AG08395 (cell line): ENCODE results near the gene SLAIN1.

ENCODE experiments used
- DNase-seq: peaks from one replicate; pipeline ENCODE4 v3.0.0; 2012; ENCODE audit warnings: mixed read lengths, low spot score

SLAIN1 gene

GRCh38 chr13:77714119-77714755 is 16.8 kb downstream of the SLAIN1 start:
- no peak for DNase-seq

GRCh38 chr13:77715233-77715891 is 17.9 kb downstream of the SLAIN1 start:
- DNase-seq, result no peak

- DNase-seq, result no peak
Observed at GRCh38 chr13:77716692-77717091, 19.2 kb downstream of the SLAIN1 start.

- no peak for DNase-seq
Observed at GRCh38 chr13:77717508-77717907, 20.0 kb downstream of the SLAIN1 start.

- no peak for DNase-seq
Observed at GRCh38 chr13:77719128-77719527, 21.6 kb downstream of the SLAIN1 start.

- no peak for DNase-seq
Observed at GRCh38 chr13:77720988-77721387, 23.5 kb downstream of the SLAIN1 start.

GRCh38 chr13:77724092-77724491 is 26.6 kb downstream of the SLAIN1 start:
- DNase-seq, result no peak

GRCh38 chr13:77725071-77725470 is 27.6 kb downstream of the SLAIN1 start:
- no peak for DNase-seq

- DNase-seq, result no peak
Observed at GRCh38 chr13:77728265-77729125, 31.0 kb downstream of the SLAIN1 start.

- DNase-seq, result no peak
Observed at GRCh38 chr13:77729502-77730221, 32.2 kb downstream of the SLAIN1 start.

GRCh38 chr13:77730572-77730971 is 33.1 kb downstream of the SLAIN1 start:
- no peak for DNase-seq

- DNase-seq, result no peak
Observed at GRCh38 chr13:77732287-77732686, 34.8 kb downstream of the SLAIN1 start.

- no peak for DNase-seq
Observed at GRCh38 chr13:77733674-77734073, 36.2 kb downstream of the SLAIN1 start.

- no peak for DNase-seq
Observed at GRCh38 chr13:77737583-77738200, 40.2 kb downstream of the SLAIN1 start.

- DNase-seq, result no peak
Observed at GRCh38 chr13:77740097-77740735, 42.7 kb downstream of the SLAIN1 start.

- DNase-seq, result no peak
Observed at GRCh38 chr13:77740931-77741596, 43.6 kb downstream of the SLAIN1 start.

GRCh38 chr13:77741597-77741972 is 44.1 kb downstream of the SLAIN1 start:
- DNase-seq, result no peak

GRCh38 chr13:77742801-77743200 is 45.3 kb downstream of the SLAIN1 start:
- no peak for DNase-seq

GRCh38 chr13:77745784-77746183 is 48.3 kb downstream of the SLAIN1 start:
- no peak for DNase-seq

- DNase-seq, result no peak
Observed at GRCh38 chr13:77749344-77749880, 51.9 kb downstream of the SLAIN1 start.
